CD14-positive monocyte (primary cell): Measurements from ENCODE around the gene METTL16. TPM values are rescaled to one million over a fixed set of nuclear protein-coding genes. Genes with fewer than 3 reads are reported as not detected.

Experiments used
- DNase-seq, 3 donors: peaks; one replicate each; pipeline ENCODE4 v3.0.0-alpha.2; 2011 to 2022
- H2AFZ ChIP-seq: 2 replicates; pipeline ENCODE4 v1.6.0; 2012; ENCODE audit warnings: mild to moderate bottlenecking, low read depth, low read length, inconsistent platforms; ENCODE audit not compliant: insufficient read depth, poor library complexity, severe bottlenecking
- H3K27ac ChIP-seq, 2 donors: 1 replicate in 1 of 2; 2 replicates in 1 of 2; pipeline ENCODE4 v1.5.1; 2012 to 2013; ENCODE audit warnings: low read length in 2 of 2, control low read depth in 1 of 2, inconsistent platforms in 1 of 2, low read depth in 1 of 2, mild to moderate bottlenecking in 1 of 2
- H3K27me3 ChIP-seq, 2 donors: one replicate each; pipeline versions ENCODE4 v1.6.0 to v1.6.1; 2011 to 2013; ENCODE audit warnings: low read length in 2 of 2; ENCODE audit not compliant: control insufficient read depth in 2 of 2, insufficient read depth in 2 of 2
- H3K36me3 ChIP-seq, 2 donors: replicated peaks in 1 of 2; 1 replicate in 1 of 2; 2 replicates in 1 of 2; pipeline versions ENCODE4 v1.5.1 to v1.6.1; 2012 to 2013; ENCODE audit warnings: low read length in 2 of 2, control low read depth in 1 of 2, inconsistent platforms in 1 of 2, mild to moderate bottlenecking in 1 of 2; ENCODE audit not compliant: insufficient read depth in 2 of 2, control insufficient read depth in 1 of 2
- H3K4me1 ChIP-seq, 2 donors: 1 replicate in 1 of 2; 2 replicates in 1 of 2; pipeline versions ENCODE4 v1.5.1 to v1.6.1; 2012 to 2013; ENCODE audit warnings: low read length in 2 of 2, control low read depth in 1 of 2, inconsistent platforms in 1 of 2, mild to moderate bottlenecking in 1 of 2, moderate library complexity in 1 of 2; ENCODE audit not compliant: insufficient read depth in 2 of 2, control insufficient read depth in 1 of 2
- H3K4me2 ChIP-seq: replicated peaks from 2 replicates; pipeline ENCODE3; 2012; ENCODE audit warnings: low read length, moderate library complexity, mild to moderate bottlenecking; ENCODE audit not compliant: poor library complexity, severe bottlenecking; ENCODE audit errors: extremely low read depth
- H3K4me3 ChIP-seq, 3 experiments: fragments of 200-600 bp in 1 of 3; sonication (generic) in 1 of 3; replicated peaks in 1 of 3; 1 replicate in 2 of 3; 2 replicates in 1 of 3; pipeline ENCODE4 v1.5.1; 2011 to 2013; ENCODE audit warnings: low read length in 3 of 3, mild to moderate bottlenecking in 3 of 3, control low read depth in 2 of 3, low read depth in 2 of 3, inconsistent platforms in 1 of 3, moderate library complexity in 1 of 3
- H3K79me2 ChIP-seq: 2 replicates; pipeline ENCODE4 v1.6.0; 2012; ENCODE audit warnings: mild to moderate bottlenecking, control low read depth, inconsistent platforms, low read length, moderate library complexity; ENCODE audit not compliant: insufficient read depth
- H3K9ac ChIP-seq: 2 replicates; pipeline ENCODE4 v1.6.0; 2017; ENCODE audit warnings: low read length, mild to moderate bottlenecking; ENCODE audit not compliant: insufficient read depth, poor library complexity, severe bottlenecking
- H3K9me3 ChIP-seq, 2 donors: replicated peaks in 1 of 2; 1 replicate in 1 of 2; 2 replicates in 1 of 2; pipeline versions ENCODE4 v1.5.1 to v1.6.1; 2012 to 2013; ENCODE audit warnings: low read length in 2 of 2, control low read depth in 1 of 2; ENCODE audit not compliant: control insufficient read depth in 1 of 2, insufficient read depth in 1 of 2
- H4K20me1 ChIP-seq: 2 replicates; pipeline ENCODE4 v1.6.0; 2012; ENCODE audit warnings: mild to moderate bottlenecking, low read length, control low read depth, moderate library complexity; ENCODE audit not compliant: insufficient read depth
- H3K27ac Mint-ChIP-seq, 7 donors: one replicate each; pipeline ENCODE4 v1.8.0; 2020; ENCODE audit warnings: mild to moderate bottlenecking in 7 of 7, mixed read lengths in 7 of 7, moderate library complexity in 6 of 7, inconsistent platforms in 2 of 7
- H3K27me3 Mint-ChIP-seq, 3 donors: one replicate each; pipeline ENCODE4 v1.8.0; 2021 to 2022; ENCODE audit warnings: low read depth in 3 of 3, mild to moderate bottlenecking in 3 of 3, mixed read lengths in 3 of 3, moderate library complexity in 3 of 3, inconsistent platforms in 1 of 3
- H3K36me3 Mint-ChIP-seq, 2 donors: one replicate each; pipeline ENCODE4 v1.8.0; 2020; ENCODE audit warnings: mixed read lengths in 2 of 2, inconsistent platforms in 1 of 2, mild to moderate bottlenecking in 1 of 2
- H3K4me1 Mint-ChIP-seq: one replicate; pipeline ENCODE4 v1.8.0; 2020; ENCODE audit warnings: mild to moderate bottlenecking, mixed read lengths
- H3K4me3 Mint-ChIP-seq, 2 donors: one replicate each; pipeline ENCODE4 v1.8.0; 2020; ENCODE audit warnings: mild to moderate bottlenecking in 2 of 2, mixed read lengths in 2 of 2, moderate library complexity in 1 of 2
- H3K9me3 Mint-ChIP-seq, 7 donors: one replicate each; pipeline ENCODE4 v1.8.0; 2020 to 2022; ENCODE audit warnings: mixed read lengths in 7 of 7, mild to moderate bottlenecking in 6 of 7, moderate library complexity in 6 of 7, inconsistent platforms in 2 of 7
- CTCF ChIP-seq: fragments of 200-600 bp; IDR thresholded peaks from one replicate; pipeline ENCODE4 v1.8.0; 2022; ENCODE audit warnings: antibody characterized with exemption, mild to moderate bottlenecking
- WGBS: methylation state at CpG from one replicate; pipeline ENCODE4 v1.1.5; 2013; ENCODE audit warnings: missing lambda C conversion rate; ENCODE audit not compliant: insufficient coverage; 5-methylcytosine and 5-hydroxymethylcytosine counted together
- intact Hi-C, 2 donors: fragments of 100-400 bp; cut with micrococcal nuclease; formaldehyde crosslinking; loops; one replicate each; pipeline versions ENCODE4 v1.15.0 to v1.15.1; 2023
- polyA plus RNA-seq, 3 donors: library from polyadenylated mRNA; depleted of rRNA in 1 of 3; unstranded in 2 of 3; stranded (reverse) in 1 of 3; fragments of 300-500 nt in 2 of 3; fragments of >200 nt in 1 of 3; fragmentation: Illumina TruSeq in 2 of 3; gene quantifications; 1 replicate in 2 of 3; 2 replicates in 1 of 3; pipeline ENCODE4 v1.2.3, GENCODE V29; 2012 to 2021

The METTL16 gene
- polyA plus RNA-seq, 3 donors: 3.0 to 8.0 (median 4.7) TPM

- H3K36me3 ChIP-seq: peaks cover 29 to 62% of the 10 kb centered on the region in 2 donors
- intact Hi-C loops: no loop called here
These were observed 78.0 kb downstream of the METTL16 start for GRCh38 chr17:2433696-2434095.

GRCh38 chr17:2427910-2428309 lies 83.8 kb downstream of the METTL16 start:
- Histone ChIP-seq H4K20me1 (no peaks in the 10 kb centered on the region), H3K36me3 (peaks cover 5 to 33% of the 10 kb centered on the region in 2 donors), H3K4me1 (peaks cover 0 to 2% of the 10 kb centered on the region in 2 donors), H2AFZ (no peak overlapping the region), H3K4me2 (no peak overlapping the region), H3K27ac (peak overlapping the region in 1 of 2 donors; percentile 31), H3K9ac (no peak overlapping the region), H3K27me3 (no peaks in the 10 kb centered on the region), H3K79me2 (no peaks in the 10 kb centered on the region), H3K4me3 (no peak overlapping the region), H3K9me3 (no peaks in the 10 kb centered on the region)
- Mint-ChIP-seq H3K36me3 (peaks cover 19 to 31% of the 10 kb centered on the region in 2 donors), H3K4me3 (no peak overlapping the region), H3K27me3 (no peaks in the 10 kb centered on the region), H3K9me3 (no peaks in the 10 kb centered on the region), H3K4me1 (peaks cover 6% of the 10 kb centered on the region), H3K27ac (peak overlapping the region in 2 of 7 donors; percentile 46 to 67)
- no CpG with 5 or more reads among the region's 1 CpG for WGBS
- no peak for DNase-seq
- no peak for TF ChIP-seq CTCF
- intact Hi-C loops: no loop called here

More at GRCh38 chr17:2433696-2434095, 78.0 kb downstream of the METTL16 start:
- TF ChIP-seq CTCF: no peak
- Histone ChIP-seq H3K9ac (no peak overlapping the region), H3K9me3 (no peaks in the 10 kb centered on the region), H3K4me3 (no peak overlapping the region), H2AFZ (no peak overlapping the region), H4K20me1 (no peaks in the 10 kb centered on the region), H3K4me1 (peaks cover 9 to 12% of the 10 kb centered on the region in 2 donors), H3K27ac (no peak overlapping the region), H3K27me3 (no peaks in the 10 kb centered on the region), H3K79me2 (peaks cover 2% of the 10 kb centered on the region), H3K4me2 (no peak overlapping the region)
- WGBS: 96% methylated on average over 10 of the region's 11 CpGs
- H3K27me3 Mint-ChIP-seq: no peaks in the 10 kb centered on the region
- H3K4me3 Mint-ChIP-seq: no peak overlapping the region
- H3K9me3 Mint-ChIP-seq: no peaks in the 10 kb centered on the region
- H3K4me1 Mint-ChIP-seq: peaks cover 11% of the 10 kb centered on the region
- DNase-seq: no peak
- H3K36me3 Mint-ChIP-seq: peaks cover 48 to 58% of the 10 kb centered on the region in 2 donors
- peak overlapping the region in 1 of 7 donors; percentile 16 for H3K27ac Mint-ChIP-seq
